8988T (cell line): ENCODE measurements around the gene DNAAF5.
"Not testable (repeated sequence)": the region's sequence is repeated elsewhere in the genome, so short reads cannot be mapped to it uniquely, and the experiment has no call there.

Experiments used
- DNase-seq: peaks from one replicate; pipeline ENCODE4 v3.0.0; 2011

DNAAF5 gene

DNA sequence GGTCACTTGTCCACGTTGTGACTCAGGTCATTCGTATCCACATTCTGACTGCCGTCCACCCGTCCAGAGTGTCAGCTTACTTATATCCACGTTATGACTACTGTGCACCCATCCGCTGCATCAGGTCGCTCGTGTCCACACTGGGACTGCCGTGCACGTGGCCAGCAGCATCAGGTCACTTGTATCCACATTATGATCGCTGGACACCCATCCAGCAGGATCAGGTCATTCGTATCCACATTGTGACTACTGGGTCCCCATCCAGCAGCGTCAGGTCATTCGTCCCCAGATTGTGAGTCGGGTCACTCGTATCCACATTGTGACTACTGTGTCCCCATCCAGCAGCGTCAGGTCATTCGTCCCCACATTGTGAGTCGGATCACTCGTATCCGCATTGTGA is 58.5 kb downstream of the DNAAF5 start:
- DNase-seq = no peak

DNA sequence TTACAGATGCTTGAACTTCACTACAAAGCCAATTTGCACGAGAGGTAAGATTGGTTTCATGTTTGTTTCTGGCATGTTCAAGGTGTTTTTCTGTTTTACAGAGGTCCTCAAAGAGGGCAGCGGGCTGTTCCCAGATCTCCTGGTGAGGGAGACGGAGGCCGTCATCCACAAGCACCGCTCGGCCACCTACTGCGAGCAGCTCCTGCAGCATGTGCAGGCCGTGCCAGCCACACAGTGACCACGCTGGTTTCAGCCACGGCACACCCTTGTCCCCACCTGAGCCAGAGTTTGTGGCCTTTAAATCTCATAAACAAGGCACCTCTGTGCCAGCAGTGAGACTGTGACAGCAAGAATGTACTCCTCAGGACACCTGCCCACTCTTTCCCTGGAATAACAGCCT is 58.9 kb downstream of the DNAAF5 start:
- no peak for DNase-seq

DNA sequence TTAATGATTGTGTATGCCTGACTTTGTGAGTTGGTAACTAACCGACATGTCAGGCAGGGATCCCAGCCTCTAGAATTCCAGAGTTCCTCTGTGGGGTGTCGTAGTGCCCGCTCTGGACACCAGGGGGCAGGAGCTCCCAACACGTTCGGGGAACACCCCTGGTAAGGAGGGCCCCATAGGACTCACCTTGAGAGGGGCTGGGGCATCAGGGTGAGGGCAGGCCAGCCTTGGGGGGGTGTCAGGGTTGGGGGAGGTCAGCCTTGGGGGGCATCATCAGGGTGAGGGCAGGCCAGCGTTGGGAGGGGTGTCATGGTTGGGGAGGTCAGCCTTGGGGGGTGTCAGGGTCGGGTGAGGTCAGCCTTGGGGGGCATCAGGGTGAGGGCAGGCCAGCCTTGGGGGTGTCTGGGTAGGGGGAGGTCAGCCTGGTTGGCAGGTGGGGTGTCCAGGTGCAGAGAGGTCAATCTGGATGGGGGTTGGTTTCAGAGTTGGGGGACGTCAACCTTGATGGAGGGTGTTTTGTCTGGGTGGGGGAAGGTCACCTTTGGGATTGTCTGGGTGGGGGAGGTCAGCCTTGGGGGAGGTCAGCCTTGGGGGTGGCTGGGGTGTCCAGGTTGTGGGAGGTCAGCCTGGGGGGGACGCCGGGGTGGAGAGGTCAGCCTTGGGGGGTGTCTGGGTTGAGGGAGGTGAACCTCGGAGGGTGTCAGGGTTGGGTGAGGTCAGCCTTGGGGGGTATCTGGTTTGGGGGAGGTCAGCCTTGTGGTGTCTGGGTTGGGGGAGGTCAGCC is 60.2 kb downstream of the DNAAF5 start:
- peak; percentile 75 for DNase-seq

DNA sequence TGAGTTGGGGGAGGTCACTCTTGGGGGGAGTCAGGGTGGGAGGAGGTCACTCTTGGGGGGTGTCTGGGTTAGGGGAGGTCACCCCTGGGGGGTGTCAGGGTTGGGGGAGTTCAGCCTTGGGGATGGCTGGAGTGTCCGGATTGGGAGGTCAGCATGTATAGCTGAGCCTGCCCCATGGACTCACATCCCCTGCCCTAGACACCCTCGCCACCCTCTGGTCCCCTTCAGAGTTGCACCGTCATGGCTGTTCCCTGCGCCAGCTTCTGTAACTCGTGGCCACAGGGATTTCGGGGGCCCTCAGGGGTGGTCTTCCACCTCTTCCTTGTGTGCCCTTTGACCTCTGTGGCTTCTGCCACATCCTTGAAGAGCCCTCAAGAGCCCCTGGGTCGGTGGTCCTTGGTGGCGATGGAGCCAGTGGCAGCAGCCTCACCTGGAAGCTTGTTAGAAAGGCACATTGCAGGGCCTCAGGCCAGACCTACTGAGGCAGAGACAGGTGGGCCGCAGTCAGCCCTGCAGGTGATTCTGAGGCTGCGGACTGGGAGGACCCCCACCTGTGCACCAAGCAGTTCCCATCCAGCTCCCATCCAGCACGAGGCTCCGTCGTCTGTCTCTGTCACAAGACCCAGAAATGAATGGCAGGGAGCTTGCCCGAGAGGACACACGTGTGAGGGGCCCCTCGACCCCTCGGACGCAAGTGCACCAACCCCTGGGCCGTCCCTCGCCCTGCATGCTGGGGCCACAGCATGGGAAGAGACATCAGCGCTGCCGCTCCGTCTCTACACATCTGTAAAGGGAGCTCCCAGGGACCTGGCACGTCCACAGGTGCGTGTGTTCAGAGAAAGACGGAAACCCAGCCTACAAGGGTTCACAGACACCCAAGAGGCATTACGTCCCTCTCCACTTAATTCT is 61.1 kb downstream of the DNAAF5 start:
- no peak for DNase-seq

DNA sequence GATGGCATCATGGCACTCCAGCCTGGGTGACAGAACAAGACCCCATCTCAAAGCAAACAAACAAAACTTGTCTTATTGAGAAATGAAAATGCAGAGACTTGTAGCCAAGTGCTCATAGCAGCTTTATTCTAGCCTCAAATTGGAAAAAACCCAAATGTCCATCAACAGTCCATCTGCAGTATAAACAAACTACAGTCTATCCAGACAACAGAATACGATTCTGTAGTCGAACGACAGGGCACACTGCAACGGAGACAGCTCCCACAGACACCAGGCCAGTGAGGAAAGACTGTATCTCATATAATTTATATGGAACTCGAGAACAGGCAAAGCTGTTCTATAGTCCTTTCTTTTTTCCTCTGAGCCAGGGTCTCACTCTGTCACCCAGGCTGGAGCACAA is 65.0 kb downstream of the DNAAF5 start:
- no peak for DNase-seq

DNA sequence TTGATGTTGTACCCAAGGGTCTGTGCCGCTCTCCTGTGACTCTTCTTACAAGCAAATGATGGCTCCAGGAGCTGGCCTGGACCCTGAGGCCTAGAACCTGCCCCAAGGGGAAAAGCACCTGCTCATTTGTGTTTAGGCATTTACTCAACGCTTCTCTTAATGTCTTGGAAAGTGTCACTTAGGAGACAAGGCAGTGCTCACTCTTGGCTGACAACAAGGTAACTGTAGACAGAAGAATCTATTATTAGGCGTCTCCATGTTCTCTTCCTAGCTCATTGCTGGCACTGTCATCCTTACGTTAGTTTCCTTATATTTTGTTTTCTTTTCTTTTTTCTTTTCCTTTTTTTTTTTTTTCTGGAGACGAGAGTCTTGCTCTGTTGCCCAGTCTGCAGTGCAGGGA is 67.7 kb downstream of the DNAAF5 start:
- DNase-seq = no peak

DNA sequence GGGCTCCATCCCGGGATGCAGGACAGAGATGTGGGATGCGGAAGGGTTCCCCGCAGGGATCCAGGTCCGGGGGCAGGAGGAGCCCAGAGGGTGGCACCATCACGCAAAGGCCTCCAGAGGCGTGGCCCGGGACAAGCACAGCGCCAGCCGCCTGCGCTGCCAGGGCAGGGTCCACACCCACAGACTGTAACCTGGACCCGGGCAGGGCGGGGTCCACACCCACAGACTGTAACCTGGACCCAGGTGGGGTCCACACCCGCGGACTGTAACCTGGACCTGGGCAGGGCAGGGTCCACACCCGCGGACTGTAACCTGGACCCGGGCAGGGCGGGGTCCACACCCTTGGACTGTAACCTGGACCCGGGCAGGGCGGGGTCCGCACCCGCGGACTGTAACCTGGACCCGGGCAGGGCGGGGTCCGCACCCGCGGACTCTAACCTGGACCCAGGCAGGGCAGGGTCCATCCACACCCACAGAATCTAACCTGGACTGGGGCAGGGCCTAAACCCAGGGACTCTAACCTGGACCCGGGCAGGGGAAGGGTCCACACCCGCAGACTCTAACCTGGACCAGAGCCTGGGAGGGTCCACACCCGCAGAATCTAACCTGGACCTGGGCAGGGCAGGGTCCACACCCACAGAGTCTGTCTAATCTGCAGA is 68.3 kb downstream of the DNAAF5 start:
- DNase-seq = no peak

DNA sequence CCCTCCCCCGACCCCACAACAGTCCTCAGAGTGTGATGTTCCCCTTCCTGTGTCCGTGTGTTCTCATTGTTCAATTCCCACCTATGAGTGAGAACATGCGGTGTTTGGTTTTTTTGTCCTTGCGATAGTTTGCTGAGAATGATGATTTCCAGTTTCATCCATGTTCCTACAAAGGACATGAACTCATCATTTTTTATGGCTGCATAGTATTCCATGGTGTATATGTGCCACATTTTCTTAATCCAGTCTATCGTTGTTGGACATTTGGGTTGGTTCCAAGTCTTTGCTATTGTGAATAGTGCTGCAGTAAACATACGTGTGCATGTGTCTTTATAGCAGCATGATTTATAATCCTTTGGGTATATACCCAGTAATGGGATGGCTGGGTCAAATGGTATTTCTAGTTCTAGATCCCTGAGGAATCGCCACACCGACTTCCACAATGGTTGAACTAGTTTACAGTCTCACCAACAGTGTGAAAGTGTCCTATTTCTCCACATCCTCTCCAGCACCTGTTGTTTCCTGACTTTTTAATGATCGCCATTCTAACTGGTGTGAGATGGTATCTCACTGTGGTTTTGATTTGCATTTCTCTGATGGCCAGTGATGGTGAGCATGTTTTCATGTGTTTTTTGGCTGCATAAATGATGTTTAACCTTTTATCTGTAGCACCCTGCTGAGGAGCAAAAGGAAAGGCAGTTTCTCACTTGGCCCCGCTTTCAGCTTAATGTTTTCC is 70.1 kb downstream of the DNAAF5 start:
- DNase-seq = not testable (repeated sequence)

DNA sequence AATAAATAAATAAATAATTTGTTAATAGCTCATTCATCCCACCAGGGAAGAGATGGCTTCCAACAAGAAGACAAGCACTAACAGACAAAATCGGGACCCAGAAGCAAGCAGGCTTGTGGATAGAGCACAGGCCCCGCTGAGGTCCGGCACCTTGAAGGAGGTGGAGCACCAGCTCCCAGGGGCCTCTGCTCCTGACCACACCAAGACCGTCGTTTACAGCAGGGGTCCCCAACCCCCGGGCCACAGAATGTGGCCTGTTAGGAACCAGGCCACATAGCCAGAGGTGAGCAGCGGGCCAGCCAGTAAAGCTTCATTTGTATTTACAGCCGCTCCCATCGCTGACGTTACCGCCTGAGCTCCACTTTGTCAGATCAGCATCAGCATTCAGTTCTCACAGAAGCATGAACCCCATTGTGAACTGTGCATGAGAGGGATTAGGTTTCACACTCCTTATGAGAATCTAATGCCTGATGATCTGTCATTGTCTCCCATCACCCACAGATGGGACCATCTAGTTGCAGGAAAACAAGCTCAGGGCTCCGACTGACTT is 72.5 kb downstream of the DNAAF5 start:
- DNase-seq = no peak

DNA sequence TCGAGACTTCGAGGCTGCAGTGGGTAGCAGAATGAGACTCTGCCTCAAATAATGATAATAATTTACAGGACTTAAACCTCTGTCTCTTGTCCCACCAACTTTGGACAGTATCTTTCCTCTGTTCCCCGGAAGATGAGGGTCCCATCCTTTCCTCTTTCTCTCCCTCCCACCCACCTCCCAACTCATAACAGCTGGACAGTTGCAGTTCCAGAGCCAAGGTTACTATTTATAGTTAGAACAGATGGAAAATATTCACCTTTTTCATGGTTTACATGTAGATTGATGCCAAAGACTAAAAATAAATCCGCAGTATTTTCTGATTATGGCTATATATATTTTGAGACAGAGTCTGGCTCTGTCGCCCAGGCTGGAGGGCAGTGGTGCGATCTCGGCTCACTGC is 74.2 kb downstream of the DNAAF5 start:
- DNase-seq = no peak

DNA sequence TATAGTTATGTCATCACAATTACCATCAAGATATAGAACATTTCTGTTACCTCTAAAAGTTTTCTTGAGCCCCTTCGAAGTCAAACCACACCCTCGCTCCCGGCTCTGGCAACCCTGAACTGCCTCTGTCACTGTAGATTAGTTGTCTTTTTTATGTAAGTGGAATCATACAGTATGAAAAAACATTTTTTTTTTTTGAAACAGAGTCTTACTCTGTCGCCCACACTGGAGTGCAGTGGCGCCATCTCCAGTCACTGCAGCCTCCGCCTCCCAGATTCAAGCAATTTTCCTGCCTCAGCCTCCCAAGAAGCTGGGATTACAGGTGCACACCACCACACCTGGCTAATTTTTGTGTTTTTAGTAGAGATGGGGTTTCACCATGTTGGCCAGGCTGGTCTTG is 74.9 kb downstream of the DNAAF5 start:
- DNase-seq = not testable (repeated sequence)

DNA sequence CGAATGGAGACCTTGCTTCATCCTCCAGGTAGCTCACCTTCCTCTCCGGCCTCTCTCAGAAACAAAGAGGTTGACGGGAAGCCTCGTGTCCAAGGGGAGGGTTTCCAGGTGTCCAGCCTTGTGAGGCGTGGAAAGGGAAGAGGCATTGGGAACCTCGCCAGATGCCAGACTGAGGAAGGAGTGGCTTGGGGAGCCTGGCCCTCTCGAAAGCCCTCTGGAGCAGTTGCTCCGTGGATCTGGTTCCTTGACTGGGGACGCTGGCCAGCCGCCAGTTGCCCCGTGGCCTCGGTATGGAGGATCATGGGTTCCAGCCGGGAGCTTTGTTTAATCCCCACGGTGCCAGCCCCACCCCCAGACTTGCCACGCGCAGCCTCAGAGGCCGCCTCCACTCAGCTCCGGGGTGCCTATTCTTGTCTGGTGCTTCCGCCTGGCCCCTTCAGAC is 75.5 kb downstream of the DNAAF5 start:
- no peak for DNase-seq

DNA sequence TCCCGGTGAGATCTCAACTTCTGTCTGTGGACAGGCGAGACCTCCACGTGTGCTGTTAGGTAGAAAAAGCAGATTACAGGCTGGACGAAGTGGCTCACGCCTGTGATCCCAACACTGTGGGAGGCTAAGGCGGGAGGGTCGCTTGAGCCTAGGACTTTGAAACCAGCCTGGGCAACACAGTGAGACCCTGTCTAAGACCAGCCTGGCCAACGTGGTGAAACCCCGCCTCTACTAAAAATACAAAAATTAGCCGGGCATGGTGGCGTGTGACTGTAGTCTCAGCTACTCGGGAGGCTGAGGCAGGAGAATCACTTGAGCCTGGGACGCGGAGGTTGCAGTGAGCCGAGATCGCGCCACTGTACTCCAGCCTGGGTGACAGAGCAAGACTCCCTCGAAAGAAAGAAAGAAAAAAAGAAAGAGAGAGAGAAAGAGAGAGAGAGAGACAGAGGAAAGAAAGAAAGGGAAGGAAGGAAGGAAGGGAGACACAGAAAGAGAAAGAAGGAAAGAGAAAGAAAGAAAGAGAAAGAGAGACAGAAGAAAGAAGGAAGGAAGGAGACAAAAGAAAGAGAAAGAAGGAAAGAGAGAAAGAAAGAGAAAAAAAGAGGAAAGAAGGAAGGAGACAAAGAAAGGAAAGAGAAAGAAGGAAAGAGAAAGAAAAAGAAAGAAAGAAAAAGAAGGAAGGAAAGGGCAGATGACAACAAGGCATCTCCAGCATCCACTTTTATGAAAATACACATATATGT is 76.2 kb downstream of the DNAAF5 start:
- DNase-seq = no peak

DNA sequence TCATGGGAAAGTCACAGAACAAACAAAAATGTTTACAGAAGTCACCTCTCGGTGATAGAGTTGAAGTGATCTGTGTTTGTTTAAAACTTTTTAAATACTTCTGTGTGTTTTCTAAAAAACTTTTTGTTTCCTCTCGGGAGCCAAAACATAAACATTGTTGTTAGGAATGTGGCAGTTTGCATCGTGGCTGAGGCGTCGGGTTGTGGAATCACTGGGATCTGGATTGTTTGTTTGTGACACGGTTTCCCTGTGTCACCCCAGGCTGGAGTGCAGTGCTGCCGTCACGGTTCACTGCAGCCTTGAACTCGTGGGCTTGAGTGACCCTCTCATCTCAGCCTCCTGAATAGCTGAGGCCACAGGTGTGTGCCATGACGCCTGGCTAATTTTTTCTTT is 76.7 kb downstream of the DNAAF5 start:
- no peak for DNase-seq

DNA sequence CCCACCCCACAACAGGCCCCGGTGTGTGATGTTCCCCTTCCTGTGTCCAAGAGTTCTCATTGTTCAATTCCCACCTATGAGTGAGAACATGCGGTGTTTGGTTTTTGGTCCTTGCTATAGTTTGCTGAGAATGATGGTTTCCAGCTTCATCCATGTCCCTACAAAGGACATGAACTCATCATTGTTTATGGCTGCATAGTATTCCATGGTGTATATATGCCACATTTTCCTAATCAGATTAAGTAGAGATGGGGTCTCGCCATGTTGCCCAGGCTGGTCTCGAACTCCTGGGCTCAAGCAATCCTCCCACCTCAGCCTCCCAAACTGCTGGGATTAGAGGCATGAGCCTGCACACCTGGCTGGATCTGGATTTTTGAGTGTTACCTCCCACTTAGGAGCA is 77.3 kb downstream of the DNAAF5 start:
- not testable (repeated sequence) for DNase-seq

DNA sequence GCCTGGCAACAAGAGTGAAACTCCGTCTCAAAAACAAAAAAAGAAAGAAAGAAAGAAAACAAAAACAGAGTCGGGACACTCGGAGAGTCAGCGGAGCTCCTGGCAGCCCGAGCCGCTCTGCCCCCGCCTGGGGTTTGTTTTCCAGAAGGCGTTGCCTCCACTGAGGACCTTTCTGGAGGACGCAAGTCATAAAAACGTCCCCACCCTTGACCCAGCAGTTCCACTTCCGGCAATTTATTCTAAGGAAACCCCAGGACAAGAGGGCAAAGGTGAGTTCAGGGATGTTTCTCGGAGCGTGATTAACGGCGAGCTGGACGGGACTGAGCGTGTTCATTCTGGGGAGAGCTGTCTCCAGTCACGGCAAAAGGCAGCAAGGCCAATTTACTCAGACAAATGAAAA is 78.8 kb downstream of the DNAAF5 start:
- no peak for DNase-seq

DNA sequence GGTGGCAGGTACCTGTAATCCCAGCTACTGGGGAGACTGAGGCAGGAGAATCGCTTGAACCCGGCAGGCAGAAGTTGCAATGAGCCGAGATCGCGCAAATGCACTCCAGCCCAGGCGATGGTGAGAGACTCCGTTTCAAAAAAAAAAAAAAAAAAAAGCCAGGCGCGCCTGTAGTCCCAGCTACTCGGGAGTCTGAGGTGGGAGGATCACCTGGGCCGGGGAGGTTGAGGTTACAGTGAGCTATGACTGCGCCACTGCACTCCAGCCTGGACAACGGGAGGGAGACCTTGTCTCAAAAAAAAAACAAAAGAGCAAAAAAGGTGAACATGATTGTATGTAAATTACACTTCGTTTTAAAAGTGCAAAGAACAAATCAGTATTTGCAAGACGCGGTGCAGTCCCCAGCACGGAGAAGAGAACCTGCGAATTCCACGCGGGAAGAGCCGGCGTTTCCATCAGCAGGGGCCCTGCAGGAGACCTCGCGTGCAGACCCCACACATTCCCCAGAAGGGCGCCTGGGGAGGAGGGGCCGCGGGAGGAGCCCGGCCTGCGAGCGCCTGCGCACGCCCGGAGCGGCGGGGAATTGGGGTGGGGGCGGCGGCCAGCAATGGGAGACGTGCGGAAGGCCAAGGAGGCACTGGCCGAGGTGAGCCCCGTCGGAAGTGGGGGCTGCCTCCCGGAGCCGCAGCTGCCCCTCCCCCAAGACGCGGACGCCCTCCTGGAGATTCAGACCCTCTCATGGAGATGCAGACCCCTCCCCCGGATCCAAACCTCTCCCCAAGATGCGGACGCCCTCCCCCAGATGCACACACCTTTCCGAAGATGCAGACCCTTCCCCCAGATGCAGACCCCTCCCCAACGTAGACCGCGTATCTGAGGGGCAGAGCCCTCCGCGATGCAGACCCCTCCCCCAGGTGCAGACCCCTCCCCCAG is 89.1 kb downstream of the DNAAF5 start:
- DNase-seq = no peak

DNA sequence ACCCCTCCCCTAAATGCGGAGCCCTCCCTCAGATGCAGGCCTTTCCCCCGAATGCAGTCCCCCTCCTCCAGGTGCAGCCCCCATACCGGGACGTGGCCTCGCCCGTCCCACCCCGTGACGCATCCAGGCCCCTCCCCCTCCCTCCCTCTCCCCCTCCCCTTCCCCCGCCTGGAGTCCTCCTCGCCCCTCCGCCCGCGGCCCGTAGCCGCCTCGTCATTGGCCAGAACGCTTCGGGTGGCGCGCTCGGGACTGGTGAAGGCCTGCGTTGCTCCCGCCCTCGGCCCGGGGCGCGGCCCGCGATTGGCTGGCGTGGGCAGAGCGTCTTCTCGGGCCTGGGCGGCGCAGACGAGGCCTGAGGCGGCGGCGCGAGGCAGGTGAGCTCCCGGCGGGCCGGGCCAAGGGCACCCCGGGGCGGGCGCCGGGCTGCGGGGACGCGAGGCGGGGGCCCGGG is 89.8 kb downstream of the DNAAF5 start:
- peak; percentile 91 for DNase-seq

DNA sequence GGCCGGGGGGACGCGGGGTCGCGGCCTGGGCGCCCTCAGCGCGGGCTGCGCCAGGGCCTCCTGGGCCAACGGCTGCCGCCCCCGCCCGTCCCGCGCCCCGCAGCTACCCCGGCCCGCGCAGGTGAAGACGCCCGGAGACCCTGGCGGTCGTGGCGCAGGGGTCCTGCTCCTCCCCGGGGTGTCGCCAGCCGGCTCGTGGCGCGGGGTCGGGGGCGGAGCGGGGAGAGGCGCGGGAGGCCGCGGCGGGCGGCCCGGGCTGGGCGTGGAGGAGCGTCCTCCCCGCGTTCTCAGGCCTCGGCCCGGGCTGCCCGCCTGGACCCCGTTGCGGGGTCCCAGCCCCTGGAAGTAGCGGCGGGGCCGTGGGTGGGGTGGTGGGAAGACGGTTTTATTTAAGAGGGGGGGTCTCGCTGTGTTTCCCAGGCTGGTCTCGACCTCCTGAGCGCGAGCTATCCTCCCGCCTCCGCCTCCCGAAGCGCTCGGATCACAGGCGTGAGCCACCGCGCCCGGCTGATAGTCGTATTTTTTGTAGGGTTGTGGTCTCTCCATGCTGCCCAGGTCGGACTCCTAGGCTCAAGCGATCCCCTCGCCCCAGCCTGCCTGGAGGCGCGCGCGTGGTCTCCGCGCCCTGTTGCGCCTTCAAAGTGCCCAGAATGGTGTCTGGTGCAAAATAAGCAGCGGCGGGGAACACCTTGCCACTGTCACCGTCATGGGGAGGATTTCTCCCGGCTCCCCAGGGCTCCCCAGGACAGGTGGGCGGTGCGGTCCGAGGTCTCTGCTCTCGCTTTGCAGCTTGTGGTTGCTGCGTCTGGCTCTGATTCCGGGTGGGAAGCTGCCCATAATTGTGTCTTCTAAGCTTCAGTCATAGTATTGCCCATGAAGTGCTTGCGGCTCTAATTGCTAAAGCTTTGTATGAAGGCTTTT is 90.5 kb downstream of the DNAAF5 start:
- DNase-seq = peak; percentile 29
